ENCODE measurements around the gene EXOC6. TPM values are rescaled to one million over a fixed set of nuclear protein-coding genes. Genes with fewer than 3 reads are reported as not detected.

The EXOC6 gene
- total and polyA plus RNA-seq, 2 of the 13 experiments (the other 11 are each of a cell fraction or from before 2014, with no cell fraction given) = 22.2 to 29.2 TPM

GRCh38 chr10:92920866-92921265, 72.5 kb downstream of the EXOC6 start:
- ChIA-PET CTCF (ENCODE audit: low intra/inter-chr PET ratio, low total read pairs) (no interaction called here), POLR2A (no interaction called here)
- intact Hi-C loops (cut with micrococcal nuclease; ENCODE audit: unreplicated experiment) (no loop called here), in situ Hi-C loops (cut with HindIII; ENCODE audit: extremely low pct_ligation_motif_present, low pct_unique_long_range_greater_than_20kb) (no loop called here)
- Histone ChIP-seq H3K9ac (ENCODE audit: insufficient read depth, low read depth, low read length) (no peak overlapping the region), H3K27me3 (ENCODE audit: control insufficient read depth in 1 of 2, insufficient read depth in 2 of 2, low read length in 2 of 2) (no peaks in the 10 kb centered on the region), H3K36me3 (replicated peaks in 1 of 2; ENCODE audit: control insufficient read depth in 1 of 2, insufficient read depth in 2 of 2, low read length in 2 of 2) (0 out of 5 replicates have a peak, but pooled peaks cover 0 to 3% of the 10 kb centered on the region in 2 experiments), H3K27ac (ENCODE audit: extremely low read length, insufficient read depth, low read length) (no peak overlapping the region), H3K4me3 (replicated peaks in 1 of 3; ENCODE audit: insufficient read depth in 1 of 3, low read depth in 2 of 3, low read length in 3 of 3) (no peak overlapping the region), H2AFZ (ENCODE audit: low read length) (no peak overlapping the region), H3K9me3 (ENCODE audit: low read length) (no peaks in the 10 kb centered on the region), H4K20me1 (ENCODE audit: insufficient read depth, low read length) (no peaks in the 10 kb centered on the region), H3K4me2 (ENCODE audit: low read depth, low read length) (no peak overlapping the region), H3K79me2 (ENCODE audit: insufficient read depth, low read length) (no peaks in the 10 kb centered on the region), H3K4me1 (ENCODE audit: insufficient read depth, low read length) (no peaks in the 10 kb centered on the region)
- DNase-seq (ENCODE audit: low spot score) = no peak
- FAIRE-seq = no peak
- TF ChIP-seq ZNF124 (CRISPR knock-in tag; IDR thresholded peaks at IDR 0.05) (no peak), ETV5 (CRISPR knock-in tag; IDR thresholded peaks at IDR 0.05; ENCODE audit: borderline replicate concordance) (no peak), SMARCE1 (IDR thresholded peaks at IDR 0.05; ENCODE audit: borderline replicate concordance) (no peak), RARG (CRISPR knock-in tag; IDR thresholded peaks at IDR 0.05; ENCODE audit: low read depth) (no peak), ZNF30 (CRISPR knock-in tag; IDR thresholded peaks at IDR 0.05) (no peak), EED (CRISPR knock-in tag; IDR thresholded peaks at IDR 0.05) (no peak), NFYC (CRISPR knock-in tag; IDR thresholded peaks at IDR 0.05) (no peak)
- TF ChIP-seq, protein P1, sequence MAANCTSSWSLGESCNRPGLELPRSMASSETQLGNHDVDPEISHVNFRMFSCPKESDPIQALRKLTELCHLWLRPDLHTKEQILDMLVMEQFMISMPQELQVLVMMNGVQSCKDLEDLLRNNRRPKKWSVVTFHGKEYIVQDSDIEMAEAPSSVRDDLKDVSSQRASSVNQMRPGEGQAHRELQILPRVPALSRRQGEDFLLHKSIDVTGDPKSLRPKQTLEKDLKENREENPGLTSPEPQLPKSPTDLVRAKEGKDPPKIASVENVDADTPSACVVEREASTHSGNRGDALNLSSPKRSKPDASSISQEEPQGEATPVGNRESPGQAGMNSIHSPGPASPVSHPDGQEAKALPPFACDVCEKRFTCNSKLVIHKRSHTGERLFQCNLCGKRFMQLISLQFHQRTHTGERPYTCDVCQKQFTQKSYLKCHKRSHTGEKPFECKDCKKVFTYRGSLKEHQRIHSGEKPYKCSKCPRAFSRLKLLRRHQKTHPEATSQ (CRISPR knock-in tag; IDR thresholded peaks at IDR 0.05; ENCODE audit: borderline replicate concordance) = no peak
- no peak for ATAC-seq
- BruUV-seq (replicated peaks) = no TSS peak

DNA sequence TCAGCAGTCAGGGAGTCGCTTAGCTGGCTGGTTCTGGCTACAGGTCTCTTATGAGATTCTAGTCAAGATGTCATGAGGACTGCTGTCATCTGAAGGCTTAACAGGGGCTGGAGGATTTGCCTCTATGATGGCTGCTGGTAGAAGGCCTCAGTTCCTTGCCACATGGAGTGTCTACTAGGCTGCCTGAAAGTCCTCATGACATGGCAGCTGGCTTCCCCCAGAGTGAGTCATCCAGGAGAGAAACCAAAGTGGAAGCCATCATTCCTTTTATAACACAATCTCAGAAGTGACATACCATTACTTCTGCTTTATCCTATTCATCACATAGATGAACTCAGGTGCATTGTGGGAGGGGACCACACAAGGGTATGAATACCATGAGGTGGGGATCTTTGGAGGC, 75.1 kb downstream of the EXOC6 start:
- FAIRE-seq (no peak), DNase-seq (ENCODE audit: low spot score) (no peak), ATAC-seq (no peak)
- Histone ChIP-seq H3K4me3 (replicated peaks in 1 of 3; ENCODE audit: insufficient read depth in 1 of 3, low read depth in 2 of 3, low read length in 3 of 3) (no peak overlapping the region), H2AFZ (ENCODE audit: low read length) (no peak overlapping the region), H3K36me3 (replicated peaks in 1 of 2; ENCODE audit: control insufficient read depth in 1 of 2, insufficient read depth in 2 of 2, low read length in 2 of 2) (no peaks in the 10 kb centered on the region; a peak in 1 of 5 replicates), H3K27me3 (ENCODE audit: control insufficient read depth in 1 of 2, insufficient read depth in 2 of 2, low read length in 2 of 2) (no peaks in the 10 kb centered on the region), H3K4me2 (ENCODE audit: low read depth, low read length) (no peak overlapping the region), H3K79me2 (ENCODE audit: insufficient read depth, low read length) (no peaks in the 10 kb centered on the region), H3K9me3 (ENCODE audit: low read length) (no peaks in the 10 kb centered on the region), H3K27ac (ENCODE audit: extremely low read length, insufficient read depth, low read length) (no peak overlapping the region), H3K9ac (ENCODE audit: insufficient read depth, low read depth, low read length) (no peak overlapping the region), H3K4me1 (ENCODE audit: insufficient read depth, low read length) (no peaks in the 10 kb centered on the region), H4K20me1 (ENCODE audit: insufficient read depth, low read length) (no peaks in the 10 kb centered on the region)
- intact Hi-C loops (cut with micrococcal nuclease; ENCODE audit: unreplicated experiment) (no loop called here), in situ Hi-C loops (cut with HindIII; ENCODE audit: extremely low pct_ligation_motif_present, low pct_unique_long_range_greater_than_20kb) (no loop called here)
- BruUV-seq (replicated peaks) = no TSS peak
- ChIA-PET POLR2A (no interaction called here), CTCF (ENCODE audit: low intra/inter-chr PET ratio, low total read pairs) (no interaction called here)
- WGBS (ENCODE audit: low lambda C conversion rate) = 89% methylated on average over 1 of the region's 1 CpG
- TF ChIP-seq LCORL (IDR thresholded peaks at IDR 0.05) (no peak), LCORL (CRISPR knock-in tag; IDR thresholded peaks at IDR 0.05) (no peak), ZNF3 (CRISPR knock-in tag; IDR thresholded peaks at IDR 0.05) (no peak), CREM (IDR thresholded peaks at IDR 0.05) (no peak), CREM (CRISPR knock-in tag; IDR thresholded peaks at IDR 0.05) (no peak), ZNF292 (CRISPR knock-in tag; IDR thresholded peaks at IDR 0.05; ENCODE audit: borderline replicate concordance, low read depth) (no peak)
- TF ChIP-seq, protein P2, sequence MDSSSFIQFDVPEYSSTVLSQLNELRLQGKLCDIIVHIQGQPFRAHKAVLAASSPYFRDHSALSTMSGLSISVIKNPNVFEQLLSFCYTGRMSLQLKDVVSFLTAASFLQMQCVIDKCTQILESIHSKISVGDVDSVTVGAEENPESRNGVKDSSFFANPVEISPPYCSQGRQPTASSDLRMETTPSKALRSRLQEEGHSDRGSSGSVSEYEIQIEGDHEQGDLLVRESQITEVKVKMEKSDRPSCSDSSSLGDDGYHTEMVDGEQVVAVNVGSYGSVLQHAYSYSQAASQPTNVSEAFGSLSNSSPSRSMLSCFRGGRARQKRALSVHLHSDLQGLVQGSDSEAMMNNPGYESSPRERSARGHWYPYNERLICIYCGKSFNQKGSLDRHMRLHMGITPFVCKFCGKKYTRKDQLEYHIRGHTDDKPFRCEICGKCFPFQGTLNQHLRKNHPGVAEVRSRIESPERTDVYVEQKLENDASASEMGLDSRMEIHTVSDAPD (CRISPR knock-in tag; IDR thresholded peaks at IDR 0.05) = no peak
- TF ChIP-seq, protein P3, sequence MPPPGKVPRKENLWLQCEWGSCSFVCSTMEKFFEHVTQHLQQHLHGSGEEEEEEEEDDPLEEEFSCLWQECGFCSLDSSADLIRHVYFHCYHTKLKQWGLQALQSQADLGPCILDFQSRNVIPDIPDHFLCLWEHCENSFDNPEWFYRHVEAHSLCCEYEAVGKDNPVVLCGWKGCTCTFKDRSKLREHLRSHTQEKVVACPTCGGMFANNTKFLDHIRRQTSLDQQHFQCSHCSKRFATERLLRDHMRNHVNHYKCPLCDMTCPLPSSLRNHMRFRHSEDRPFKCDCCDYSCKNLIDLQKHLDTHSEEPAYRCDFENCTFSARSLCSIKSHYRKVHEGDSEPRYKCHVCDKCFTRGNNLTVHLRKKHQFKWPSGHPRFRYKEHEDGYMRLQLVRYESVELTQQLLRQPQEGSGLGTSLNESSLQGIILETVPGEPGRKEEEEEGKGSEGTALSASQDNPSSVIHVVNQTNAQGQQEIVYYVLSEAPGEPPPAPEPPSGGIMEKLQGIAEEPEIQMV (CRISPR knock-in tag; IDR thresholded peaks at IDR 0.05; ENCODE audit: low read depth) = no peak
